ENCODE results near the gene DIP2C.

The DIP2C gene

GRCh38 chr10:521261-522250 lies 167.9 kb downstream of the DIP2C start:
- TF ChIP-seq, protein P1, sequence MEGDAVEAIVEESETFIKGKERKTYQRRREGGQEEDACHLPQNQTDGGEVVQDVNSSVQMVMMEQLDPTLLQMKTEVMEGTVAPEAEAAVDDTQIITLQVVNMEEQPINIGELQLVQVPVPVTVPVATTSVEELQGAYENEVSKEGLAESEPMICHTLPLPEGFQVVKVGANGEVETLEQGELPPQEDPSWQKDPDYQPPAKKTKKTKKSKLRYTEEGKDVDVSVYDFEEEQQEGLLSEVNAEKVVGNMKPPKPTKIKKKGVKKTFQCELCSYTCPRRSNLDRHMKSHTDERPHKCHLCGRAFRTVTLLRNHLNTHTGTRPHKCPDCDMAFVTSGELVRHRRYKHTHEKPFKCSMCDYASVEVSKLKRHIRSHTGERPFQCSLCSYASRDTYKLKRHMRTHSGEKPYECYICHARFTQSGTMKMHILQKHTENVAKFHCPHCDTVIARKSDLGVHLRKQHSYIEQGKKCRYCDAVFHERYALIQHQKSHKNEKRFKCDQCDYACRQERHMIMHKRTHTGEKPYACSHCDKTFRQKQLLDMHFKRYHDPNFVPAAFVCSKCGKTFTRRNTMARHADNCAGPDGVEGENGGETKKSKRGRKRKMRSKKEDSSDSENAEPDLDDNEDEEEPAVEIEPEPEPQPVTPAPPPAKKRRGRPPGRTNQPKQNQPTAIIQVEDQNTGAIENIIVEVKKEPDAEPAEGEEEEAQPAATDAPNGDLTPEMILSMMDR (IDR thresholded peaks at IDR 0.05) = no peak

DNA sequence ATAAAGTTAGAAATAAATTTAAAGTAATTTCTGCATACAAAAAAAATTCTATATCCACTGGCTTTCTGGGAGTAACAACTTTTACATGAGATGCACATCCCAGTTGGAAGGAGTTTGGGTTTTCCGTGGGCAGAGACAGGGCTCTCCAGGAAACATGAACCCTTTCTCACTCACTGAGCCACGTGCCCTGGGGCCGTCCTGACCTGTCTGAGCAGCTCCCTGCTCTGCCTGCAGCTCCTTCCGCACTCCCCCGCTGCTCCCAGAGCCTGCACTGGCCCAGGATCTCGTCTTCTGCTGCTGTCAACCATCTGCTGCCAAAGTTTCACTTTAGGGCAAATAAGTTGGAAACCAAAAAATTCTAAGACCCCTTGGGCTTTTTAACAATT lies 169.1 kb downstream of the DIP2C start:
- TF ChIP-seq, protein P1 (IDR thresholded peaks at IDR 0.05) = no peak

DNA sequence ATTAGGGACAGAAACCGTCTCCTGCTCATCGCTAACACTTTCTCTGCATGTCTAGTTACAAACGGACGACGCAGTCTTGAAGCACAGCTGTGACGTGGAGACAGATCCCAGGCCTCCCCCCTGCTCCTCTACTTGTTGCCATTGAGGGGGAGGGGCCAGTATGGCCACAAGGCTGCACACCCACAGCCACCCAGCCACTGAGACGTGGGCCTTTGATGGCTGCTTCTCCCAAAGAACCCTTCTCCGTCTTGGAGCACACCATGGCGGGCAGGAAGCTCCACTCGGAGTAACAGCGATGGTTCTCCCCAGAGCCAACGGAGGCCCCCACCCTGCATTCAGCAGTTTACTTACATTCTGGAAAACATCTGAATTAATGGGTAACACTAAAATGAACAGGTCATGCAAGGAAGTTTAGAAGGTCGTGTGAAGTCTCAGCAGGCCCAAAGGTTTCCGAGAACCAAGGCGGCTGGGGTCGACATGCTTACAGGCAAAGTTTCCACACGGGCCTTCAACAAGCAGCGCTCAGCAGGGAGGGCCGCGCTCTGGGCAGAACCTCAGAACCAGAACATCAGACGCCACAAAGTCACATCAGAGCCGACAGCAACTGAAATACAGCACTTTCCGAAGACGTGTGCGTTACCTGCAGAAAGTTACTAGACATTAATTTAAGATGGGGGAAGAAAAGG lies 169.6 kb downstream of the DIP2C start:
- TF ChIP-seq, protein P1 (IDR thresholded peaks at IDR 0.05) = no peak

DNA sequence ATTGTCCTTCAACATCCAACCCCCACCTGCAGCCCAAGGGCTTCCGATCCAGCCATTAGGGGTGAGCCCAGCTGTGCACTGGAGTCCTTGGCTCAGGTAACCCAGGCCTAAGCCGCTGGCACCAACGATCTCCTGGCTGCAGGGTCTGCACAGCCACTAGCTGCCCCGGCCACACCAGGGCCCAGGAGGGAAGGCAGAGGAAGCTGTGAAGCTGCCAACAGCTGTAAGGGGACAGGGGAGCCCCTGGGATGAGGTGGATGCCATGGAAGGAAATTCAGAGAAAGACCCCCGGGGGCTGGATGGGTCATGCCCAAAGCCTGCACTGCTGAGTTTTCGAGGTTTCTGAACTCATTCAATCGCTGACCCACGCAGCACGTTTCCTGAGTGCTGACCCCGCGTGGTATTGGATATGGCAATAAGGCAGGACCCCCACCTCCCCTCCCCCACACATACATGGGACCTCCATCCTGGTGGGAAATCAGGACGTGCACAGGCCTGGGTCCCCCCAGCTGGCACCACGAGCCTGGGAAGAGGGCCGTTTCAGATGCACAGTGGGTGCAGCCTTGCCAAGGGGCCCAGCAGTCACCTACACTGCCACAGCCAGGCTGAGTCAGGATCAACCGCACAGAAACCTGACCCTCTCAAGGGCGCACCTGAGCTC lies 170.3 kb downstream of the DIP2C start:
- TF ChIP-seq, protein P1 (IDR thresholded peaks at IDR 0.05) = no peak

DNA sequence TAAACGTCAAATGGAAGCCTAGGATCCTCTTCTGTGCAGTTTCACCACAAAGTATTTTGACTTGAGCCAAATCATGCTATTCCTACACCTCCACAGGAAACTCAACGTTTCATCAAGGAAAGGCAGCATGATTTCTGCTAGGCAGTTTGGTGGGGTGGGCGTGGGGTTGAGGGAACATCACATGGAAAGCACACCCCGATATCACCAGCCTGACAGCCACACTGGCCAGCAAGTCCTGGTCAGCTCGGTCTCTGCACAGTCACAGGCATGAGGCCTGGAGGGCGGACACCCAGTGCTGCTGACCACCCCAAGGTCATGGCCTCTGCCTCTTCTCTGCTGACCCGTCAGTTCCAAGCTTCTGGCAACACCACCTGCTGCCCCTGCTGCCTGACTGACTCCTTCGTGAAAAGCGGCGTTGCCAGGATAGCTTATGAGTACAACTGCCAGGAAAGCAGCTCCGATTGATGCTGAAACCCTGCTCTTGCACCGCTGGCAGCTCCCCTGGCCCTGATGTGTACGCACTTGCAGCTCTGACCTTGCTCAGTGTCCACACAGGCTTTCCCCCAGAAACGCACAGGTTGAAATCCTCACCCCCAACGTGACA lies 171.5 kb downstream of the DIP2C start:
- TF ChIP-seq, protein P1 (IDR thresholded peaks at IDR 0.05) = no peak

GRCh38 chr10:517241-517830 lies 172.1 kb downstream of the DIP2C start:
- TF ChIP-seq, protein P1 (IDR thresholded peaks at IDR 0.05) = no peak

GRCh38 chr10:516764-517163 lies 172.7 kb downstream of the DIP2C start:
- TF ChIP-seq, protein P1 (IDR thresholded peaks at IDR 0.05) = no peak

All from LNCAP (cell line).